Measurements from ENCODE around the gene MROH2B.

GRCh38 chr5:41094871-41095270 is 23.7 kb upstream of the MROH2B start:
- TF ChIP-seq, protein P1, sequence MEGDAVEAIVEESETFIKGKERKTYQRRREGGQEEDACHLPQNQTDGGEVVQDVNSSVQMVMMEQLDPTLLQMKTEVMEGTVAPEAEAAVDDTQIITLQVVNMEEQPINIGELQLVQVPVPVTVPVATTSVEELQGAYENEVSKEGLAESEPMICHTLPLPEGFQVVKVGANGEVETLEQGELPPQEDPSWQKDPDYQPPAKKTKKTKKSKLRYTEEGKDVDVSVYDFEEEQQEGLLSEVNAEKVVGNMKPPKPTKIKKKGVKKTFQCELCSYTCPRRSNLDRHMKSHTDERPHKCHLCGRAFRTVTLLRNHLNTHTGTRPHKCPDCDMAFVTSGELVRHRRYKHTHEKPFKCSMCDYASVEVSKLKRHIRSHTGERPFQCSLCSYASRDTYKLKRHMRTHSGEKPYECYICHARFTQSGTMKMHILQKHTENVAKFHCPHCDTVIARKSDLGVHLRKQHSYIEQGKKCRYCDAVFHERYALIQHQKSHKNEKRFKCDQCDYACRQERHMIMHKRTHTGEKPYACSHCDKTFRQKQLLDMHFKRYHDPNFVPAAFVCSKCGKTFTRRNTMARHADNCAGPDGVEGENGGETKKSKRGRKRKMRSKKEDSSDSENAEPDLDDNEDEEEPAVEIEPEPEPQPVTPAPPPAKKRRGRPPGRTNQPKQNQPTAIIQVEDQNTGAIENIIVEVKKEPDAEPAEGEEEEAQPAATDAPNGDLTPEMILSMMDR (IDR thresholded peaks at IDR 0.05): no peak
- TF ChIP-seq POLR2A (IDR thresholded peaks at IDR 0.05): no peak
- TF ChIP-seq EP300 (IDR thresholded peaks at IDR 0.05): no peak
